ENCODE results near the gene GOLGA5. TPM values are rescaled to one million over a fixed set of nuclear protein-coding genes. Genes with fewer than 3 reads are reported as not detected.

Gene GOLGA5
- total RNA-seq, 1 donor: 73.1 TPM

DNA sequence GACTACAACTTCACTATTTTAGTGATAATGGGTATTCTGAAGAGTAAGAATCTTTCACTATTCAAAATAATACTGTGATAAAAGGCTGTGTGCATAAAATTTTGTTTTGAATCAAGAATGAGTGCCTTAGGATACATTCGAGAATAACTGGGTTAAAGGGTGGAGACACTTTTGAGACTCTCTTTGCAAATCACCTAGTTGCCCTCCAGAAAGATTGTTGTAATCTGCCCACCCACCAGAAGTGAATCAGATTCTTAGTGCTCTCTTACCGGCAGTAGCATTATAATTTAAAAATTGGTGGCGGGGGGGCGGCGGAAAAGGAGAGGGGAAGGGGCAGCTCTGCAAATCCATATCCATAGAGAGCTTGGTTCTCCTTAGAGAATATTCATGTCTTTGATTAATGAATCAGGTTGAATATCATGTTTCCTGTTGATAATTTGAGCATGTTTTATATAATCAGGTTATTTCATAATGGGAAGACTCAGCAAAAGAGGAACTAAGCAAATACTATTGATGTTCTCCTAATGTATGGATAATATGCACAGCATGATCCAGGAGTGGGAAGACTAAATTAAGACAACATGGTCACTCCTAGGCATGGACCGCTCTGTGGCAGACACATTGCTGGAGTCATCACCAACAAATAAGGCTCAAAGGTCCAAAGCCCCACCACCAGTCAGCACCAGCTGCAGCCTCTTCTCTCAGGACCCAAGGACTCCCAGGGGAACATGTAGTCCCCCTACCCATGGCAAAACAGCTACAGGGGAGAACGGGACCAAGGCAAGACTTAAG, 66.1 kb downstream of the GOLGA5 start:
- no peak overlapping the region for H3K4me2 ChIP-seq (ENCODE audit: insufficient read depth, low read length)
- no peaks in the 10 kb centered on the region for H3K79me2 ChIP-seq (ENCODE audit: insufficient read depth, low read length)
- H3K4me3 ChIP-seq (ENCODE audit: insufficient read depth, low read length): no peak overlapping the region
- H3K36me3 ChIP-seq (ENCODE audit: insufficient read depth, low read length): no peaks in the 10 kb centered on the region
- H3K27ac ChIP-seq (ENCODE audit: low read depth, low read length): no peak overlapping the region
- no peak overlapping the region for H2AFZ ChIP-seq (ENCODE audit: low read length)
- no peaks in the 10 kb centered on the region for H3K27me3 ChIP-seq (ENCODE audit: insufficient read depth, low read length)
- no peaks in the 10 kb centered on the region for H3K4me1 ChIP-seq (ENCODE audit: insufficient read depth, low read length)
- no peak for DNase-seq (ENCODE audit: insufficient read length, low spot score, missing footprints)
- no peak for TF ChIP-seq CTCF (IDR thresholded peaks at IDR 0.05; ENCODE audit: extremely low read depth, low read depth, low read length)
- H4K20me1 ChIP-seq (ENCODE audit: insufficient read depth, low read length): no peaks in the 10 kb centered on the region
- H3K9me3 ChIP-seq (ENCODE audit: low read depth, low read length): no peaks in the 10 kb centered on the region

- Histone ChIP-seq H3K9me3 (ENCODE audit: low read depth, low read length) (peaks cover 6% of the 10 kb centered on the region), H3K4me2 (ENCODE audit: insufficient read depth, low read length) (no peak overlapping the region), H3K79me2 (ENCODE audit: insufficient read depth, low read length) (no peaks in the 10 kb centered on the region), H3K36me3 (ENCODE audit: insufficient read depth, low read length) (no peaks in the 10 kb centered on the region), H2AFZ (ENCODE audit: low read length) (no peak overlapping the region), H4K20me1 (ENCODE audit: insufficient read depth, low read length) (no peaks in the 10 kb centered on the region), H3K27ac (ENCODE audit: low read depth, low read length) (no peak overlapping the region), H3K27me3 (ENCODE audit: insufficient read depth, low read length) (no peaks in the 10 kb centered on the region), H3K4me3 (ENCODE audit: insufficient read depth, low read length) (no peak overlapping the region), H3K4me1 (ENCODE audit: insufficient read depth, low read length) (no peaks in the 10 kb centered on the region)
- no peak for DNase-seq (ENCODE audit: insufficient read length, low spot score, missing footprints)
- TF ChIP-seq CTCF (IDR thresholded peaks at IDR 0.05; ENCODE audit: extremely low read depth, low read depth, low read length): no peak
These were observed 68.0 kb downstream of the GOLGA5 start for GRCh38 chr14:92861856-92862745.

DNA sequence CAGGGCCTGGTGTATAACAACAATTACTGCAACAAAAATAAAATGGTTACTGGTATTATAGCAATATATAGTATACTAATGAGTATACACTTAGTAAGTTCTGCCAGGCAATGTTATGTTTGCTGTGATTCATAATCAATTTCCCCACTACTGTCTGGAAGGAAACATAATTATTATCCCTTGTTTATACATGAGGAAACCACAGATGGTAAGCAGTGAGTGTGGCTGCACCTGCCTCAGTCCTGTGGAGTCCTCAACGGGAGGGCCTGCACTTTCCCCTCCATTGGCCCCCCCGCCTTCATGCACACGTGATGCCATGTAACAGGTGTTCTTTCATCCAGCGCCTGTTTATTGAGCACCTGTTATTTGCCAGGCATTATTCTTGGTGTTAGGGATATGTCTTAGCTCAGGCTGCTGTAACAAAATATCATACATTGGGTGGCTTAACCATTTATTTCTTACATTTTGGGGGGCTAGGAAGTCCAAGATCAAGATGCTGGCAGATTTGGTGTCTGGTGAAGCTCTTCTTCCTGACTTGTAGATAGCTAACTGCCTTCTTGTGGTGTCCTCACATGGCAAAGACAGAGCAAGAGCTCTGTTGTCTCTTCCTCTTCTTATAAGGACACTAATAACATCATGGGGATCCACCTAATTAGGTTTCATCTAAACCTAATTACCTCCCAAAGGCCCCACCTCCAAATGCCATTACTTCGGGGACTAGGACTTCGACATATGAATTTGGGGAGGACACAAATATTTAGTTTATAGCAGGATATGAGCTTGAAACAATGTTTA, 69.4 kb downstream of the GOLGA5 start:
- Histone ChIP-seq H3K27ac (ENCODE audit: low read depth, low read length) (no peak overlapping the region), H3K27me3 (ENCODE audit: insufficient read depth, low read length) (no peaks in the 10 kb centered on the region), H3K4me2 (ENCODE audit: insufficient read depth, low read length) (no peak overlapping the region), H3K9me3 (ENCODE audit: low read depth, low read length) (peaks cover 6% of the 10 kb centered on the region), H4K20me1 (ENCODE audit: insufficient read depth, low read length) (no peaks in the 10 kb centered on the region), H3K4me1 (ENCODE audit: insufficient read depth, low read length) (no peaks in the 10 kb centered on the region), H2AFZ (ENCODE audit: low read length) (no peak overlapping the region), H3K36me3 (ENCODE audit: insufficient read depth, low read length) (no peaks in the 10 kb centered on the region), H3K79me2 (ENCODE audit: insufficient read depth, low read length) (no peaks in the 10 kb centered on the region), H3K4me3 (ENCODE audit: insufficient read depth, low read length) (no peak overlapping the region)
- DNase-seq (ENCODE audit: insufficient read length, low spot score, missing footprints): no peak
- TF ChIP-seq CTCF (IDR thresholded peaks at IDR 0.05; ENCODE audit: extremely low read depth, low read depth, low read length): no peak
